ENCODE results near the gene G6PC1.
"Not testable (repeated sequence)": the region's sequence is repeated elsewhere in the genome, so short reads cannot be mapped to it uniquely, and the experiment has no call there.

The G6PC1 gene

GRCh38 chr17:42878924-42879595, 21.5 kb upstream of the G6PC1 start:
- no peaks in the 10 kb centered on the region for H4K20me1 ChIP-seq (ENCODE audit: low read depth, low read length)
- H3K9ac ChIP-seq (ENCODE audit: low read length), result no peak overlapping the region
- no peaks in the 10 kb centered on the region for H3K9me2 ChIP-seq (replicated peaks; ENCODE audit: insufficient read depth, low read length)
- H3K36me3 ChIP-seq (ENCODE audit: low read length), result no peaks in the 10 kb centered on the region
- no peaks in the 10 kb centered on the region for H3K79me2 ChIP-seq (ENCODE audit: insufficient read depth, low read length)
- no peak for TF ChIP-seq CTCF (IDR thresholded peaks at IDR 0.05; ENCODE audit: insufficient read depth, low read length, poor library complexity, severe bottlenecking)
- TF ChIP-seq EZH2phosphoT487 (conservative IDR thresholded peaks at IDR 0.05; ENCODE audit: low read length), result no peak
- no peaks in the 10 kb centered on the region for H3K27me3 ChIP-seq (ENCODE audit: low read length)
- no peak overlapping the region for H3K27ac ChIP-seq (ENCODE audit: low read depth, low read length)
- H3F3A ChIP-seq (ENCODE audit: insufficient read depth), result no peaks in the 10 kb centered on the region
- no peak overlapping the region for H3K4me3 ChIP-seq (ENCODE audit: insufficient read depth, low read length, poor library complexity, severe bottlenecking)
- no peak overlapping the region for H2AFZ ChIP-seq (ENCODE audit: low read depth, low read length, severe bottlenecking)
- no peak overlapping the region for H3K4me2 ChIP-seq (ENCODE audit: low read depth, low read length, poor library complexity, severe bottlenecking)
- no peaks in the 10 kb centered on the region for H3K9me3 ChIP-seq (ENCODE audit: insufficient read depth, low read length)

GRCh38 chr17:42879596-42879985, 21.0 kb upstream of the G6PC1 start:
- Histone ChIP-seq H3K27ac (ENCODE audit: low read depth, low read length) (no peak overlapping the region), H3K79me2 (ENCODE audit: insufficient read depth, low read length) (no peaks in the 10 kb centered on the region), H3K9me2 (replicated peaks; ENCODE audit: insufficient read depth, low read length) (no peaks in the 10 kb centered on the region), H2AFZ (ENCODE audit: low read depth, low read length, severe bottlenecking) (no peak overlapping the region), H3F3A (ENCODE audit: insufficient read depth) (no peaks in the 10 kb centered on the region), H3K36me3 (ENCODE audit: low read length) (no peaks in the 10 kb centered on the region), H4K20me1 (ENCODE audit: low read depth, low read length) (no peaks in the 10 kb centered on the region), H3K4me3 (ENCODE audit: insufficient read depth, low read length, poor library complexity, severe bottlenecking) (no peak overlapping the region), H3K9ac (ENCODE audit: low read length) (no peak overlapping the region), H3K4me2 (ENCODE audit: low read depth, low read length, poor library complexity, severe bottlenecking) (no peak overlapping the region), H3K9me3 (ENCODE audit: insufficient read depth, low read length) (no peaks in the 10 kb centered on the region), H3K27me3 (ENCODE audit: low read length) (no peaks in the 10 kb centered on the region)
- TF ChIP-seq EZH2phosphoT487 (conservative IDR thresholded peaks at IDR 0.05; ENCODE audit: low read length), result no peak
- TF ChIP-seq CTCF (IDR thresholded peaks at IDR 0.05; ENCODE audit: insufficient read depth, low read length, poor library complexity, severe bottlenecking), result no peak

GRCh38 chr17:42880776-42881310, 19.8 kb upstream of the G6PC1 start:
- no peak overlapping the region for H3K27ac ChIP-seq (ENCODE audit: low read depth, low read length)
- no peaks in the 10 kb centered on the region for H3K9me2 ChIP-seq (replicated peaks; ENCODE audit: insufficient read depth, low read length)
- no peak overlapping the region for H3K4me3 ChIP-seq (ENCODE audit: insufficient read depth, low read length, poor library complexity, severe bottlenecking)
- no peak overlapping the region for H3K4me2 ChIP-seq (ENCODE audit: low read depth, low read length, poor library complexity, severe bottlenecking)
- H2AFZ ChIP-seq (ENCODE audit: low read depth, low read length, severe bottlenecking), result no peak overlapping the region
- no peaks in the 10 kb centered on the region for H4K20me1 ChIP-seq (ENCODE audit: low read depth, low read length)
- no peaks in the 10 kb centered on the region for H3F3A ChIP-seq (ENCODE audit: insufficient read depth)
- no peak for TF ChIP-seq CTCF (IDR thresholded peaks at IDR 0.05; ENCODE audit: insufficient read depth, low read length, poor library complexity, severe bottlenecking)
- TF ChIP-seq EZH2phosphoT487 (conservative IDR thresholded peaks at IDR 0.05; ENCODE audit: low read length), result no peak
- H3K9me3 ChIP-seq (ENCODE audit: insufficient read depth, low read length), result no peaks in the 10 kb centered on the region
- no peak overlapping the region for H3K9ac ChIP-seq (ENCODE audit: low read length)
- no peaks in the 10 kb centered on the region for H3K79me2 ChIP-seq (ENCODE audit: insufficient read depth, low read length)
- no peaks in the 10 kb centered on the region for H3K36me3 ChIP-seq (ENCODE audit: low read length)
- no peaks in the 10 kb centered on the region for H3K27me3 ChIP-seq (ENCODE audit: low read length)

- H3K4me3 ChIP-seq (ENCODE audit: insufficient read depth, low read length, poor library complexity, severe bottlenecking); H3K79me2 ChIP-seq (ENCODE audit: insufficient read depth, low read length); H3K9ac ChIP-seq (ENCODE audit: low read length); H3K4me2 ChIP-seq (ENCODE audit: low read depth, low read length, poor library complexity, severe bottlenecking); H2AFZ ChIP-seq (ENCODE audit: low read depth, low read length, severe bottlenecking); H3K27me3 ChIP-seq (ENCODE audit: low read length); H3K9me2 ChIP-seq (replicated peaks; ENCODE audit: insufficient read depth, low read length); H3K9me3 ChIP-seq (ENCODE audit: insufficient read depth, low read length); H4K20me1 ChIP-seq (ENCODE audit: low read depth, low read length); H3F3A ChIP-seq (ENCODE audit: insufficient read depth); H3K27ac ChIP-seq (ENCODE audit: low read depth, low read length); H3K36me3 ChIP-seq (ENCODE audit: low read length): not testable (repeated sequence)
Measured at GRCh38 chr17:42881706-42882105, 18.9 kb upstream of the G6PC1 start.
